ENCODE results near the gene CORO2A. TPM values are rescaled to one million over a fixed set of nuclear protein-coding genes. Genes with fewer than 3 reads are reported as not detected.
A peak's percentile ranks its signal among the peaks of the same experiment; 100 is the strongest.

CORO2A gene, protein sequence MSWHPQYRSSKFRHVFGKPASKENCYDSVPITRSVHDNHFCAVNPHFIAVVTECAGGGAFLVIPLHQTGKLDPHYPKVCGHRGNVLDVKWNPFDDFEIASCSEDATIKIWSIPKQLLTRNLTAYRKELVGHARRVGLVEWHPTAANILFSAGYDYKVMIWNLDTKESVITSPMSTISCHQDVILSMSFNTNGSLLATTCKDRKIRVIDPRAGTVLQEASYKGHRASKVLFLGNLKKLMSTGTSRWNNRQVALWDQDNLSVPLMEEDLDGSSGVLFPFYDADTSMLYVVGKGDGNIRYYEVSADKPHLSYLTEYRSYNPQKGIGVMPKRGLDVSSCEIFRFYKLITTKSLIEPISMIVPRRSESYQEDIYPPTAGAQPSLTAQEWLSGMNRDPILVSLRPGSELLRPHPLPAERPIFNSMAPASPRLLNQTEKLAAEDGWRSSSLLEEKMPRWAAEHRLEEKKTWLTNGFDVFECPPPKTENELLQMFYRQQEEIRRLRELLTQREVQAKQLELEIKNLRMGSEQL
- 1 to 10 TPM; 1.6 to 2.1 (median 1.7) TPM for total RNA-seq

DNA sequence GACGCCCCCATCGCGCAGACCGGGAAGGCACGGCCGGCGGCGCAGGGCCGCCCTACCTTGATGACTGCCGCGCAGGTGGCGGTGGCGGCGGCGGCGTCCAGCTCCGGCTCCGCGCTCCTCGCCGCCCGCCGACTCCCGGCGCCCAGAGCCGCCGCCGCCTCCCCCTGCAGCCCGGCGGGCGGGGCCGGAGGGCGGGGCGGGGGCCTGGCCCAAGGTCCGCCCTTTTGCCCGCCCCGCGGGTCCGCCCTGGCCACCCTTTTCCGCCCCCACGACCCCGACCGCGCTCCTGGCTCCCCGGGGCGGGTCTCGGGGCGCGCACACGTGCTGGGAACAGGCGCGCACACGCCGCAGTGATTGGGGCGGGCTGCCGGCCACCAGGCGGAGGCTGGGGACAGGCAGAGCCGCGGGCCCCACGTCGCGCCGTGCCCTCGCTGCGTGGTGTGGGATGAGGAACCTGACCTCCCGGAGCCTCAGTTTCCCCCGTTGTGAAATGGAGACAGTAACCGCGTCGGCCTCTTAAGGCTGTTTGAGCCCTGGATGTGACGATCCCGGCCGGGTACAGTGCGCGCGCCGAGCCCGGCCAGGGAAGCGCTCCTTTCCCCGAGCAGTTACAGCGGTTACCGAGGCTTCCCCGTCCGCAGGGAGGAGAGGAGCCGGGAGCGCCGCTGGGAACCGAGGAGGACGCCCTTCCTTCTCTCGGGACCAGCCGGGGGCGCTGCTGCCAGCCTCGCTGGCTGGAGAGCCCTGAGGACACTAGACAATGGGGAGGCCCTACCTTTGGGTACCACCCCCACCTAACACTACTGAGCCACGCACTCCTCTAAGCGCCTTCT lies at the start of gene CORO2A:
Gene CORO2A (minus strand): TSS at position 135 of the 833 bp plus-strand sequence. CDS start 34,977 bp downstream, outside the sequence.
- ATAC-seq (peak; percentile 80 to 86), DNase-seq (peak; percentile 62)
- Mint-ChIP-seq H3K4me1 (ENCODE audit: low read depth) (peaks cover 31% of the 10 kb centered on the region), H3K27me3 (ENCODE audit: low read depth) (no peaks in the 10 kb centered on the region), H3K36me3 (ENCODE audit: insufficient read depth) (no peaks in the 10 kb centered on the region), H3K9me3 (no peaks in the 10 kb centered on the region), H3K4me3 (peak within 1 kb of the TSS; percentile 84)

DNA sequence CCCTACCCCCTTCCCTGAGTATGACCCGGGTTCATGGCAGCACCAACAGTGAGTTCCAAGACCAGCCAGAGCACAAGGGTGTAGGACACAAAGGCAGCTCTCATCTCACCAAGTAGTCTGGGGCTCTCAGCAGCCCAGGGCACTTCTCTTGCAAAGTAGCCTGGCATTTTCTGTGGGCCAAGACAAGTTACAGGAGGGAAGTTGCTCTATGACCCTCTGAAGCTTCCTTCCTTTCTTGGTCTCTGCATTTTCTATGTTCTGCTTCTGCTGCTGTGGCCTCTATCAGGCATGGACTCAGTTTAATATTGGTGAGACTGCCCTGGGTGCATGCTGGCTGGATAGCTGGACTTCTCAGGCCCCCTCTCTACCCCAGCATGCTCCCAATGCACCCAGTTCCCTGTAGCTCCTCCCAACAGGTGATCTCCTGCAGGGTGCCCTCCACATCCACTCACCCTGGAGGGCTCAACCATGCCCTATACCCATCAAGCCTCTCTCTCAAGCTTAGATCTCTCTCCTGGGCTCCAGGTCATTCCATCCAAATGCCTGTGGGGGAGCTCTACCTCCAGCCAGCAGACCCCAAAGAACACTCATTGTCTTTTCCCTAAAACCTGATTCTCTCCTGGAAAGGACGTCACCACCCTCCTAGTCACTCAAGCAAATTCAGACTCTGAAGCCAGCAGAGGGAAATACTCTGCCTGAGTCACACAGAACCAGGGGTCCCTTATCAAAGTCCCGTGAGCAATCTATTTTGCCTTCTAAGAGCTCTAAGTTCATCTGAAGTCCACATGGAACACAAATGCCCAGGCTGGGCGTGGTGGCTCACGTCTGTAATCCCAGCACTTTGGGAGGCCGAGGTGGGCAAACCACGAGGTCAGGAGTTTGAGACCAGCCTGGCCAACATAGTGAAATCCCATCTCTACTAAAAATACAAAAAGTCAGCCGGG lies 49.2 kb upstream of the CORO2A start:
- peaks cover 6% of the 10 kb centered on the region for H3K36me3 Mint-ChIP-seq (ENCODE audit: insufficient read depth)
- DNase-seq (no peak), ATAC-seq (no peak)
- no peaks in the 10 kb centered on the region for H3K9me3 Mint-ChIP-seq
- no peaks in the 10 kb centered on the region for H3K27me3 Mint-ChIP-seq (ENCODE audit: low read depth)
- H3K4me1 Mint-ChIP-seq (ENCODE audit: low read depth) = no peaks in the 10 kb centered on the region
- H3K4me3 Mint-ChIP-seq = no peak overlapping the region

DNA sequence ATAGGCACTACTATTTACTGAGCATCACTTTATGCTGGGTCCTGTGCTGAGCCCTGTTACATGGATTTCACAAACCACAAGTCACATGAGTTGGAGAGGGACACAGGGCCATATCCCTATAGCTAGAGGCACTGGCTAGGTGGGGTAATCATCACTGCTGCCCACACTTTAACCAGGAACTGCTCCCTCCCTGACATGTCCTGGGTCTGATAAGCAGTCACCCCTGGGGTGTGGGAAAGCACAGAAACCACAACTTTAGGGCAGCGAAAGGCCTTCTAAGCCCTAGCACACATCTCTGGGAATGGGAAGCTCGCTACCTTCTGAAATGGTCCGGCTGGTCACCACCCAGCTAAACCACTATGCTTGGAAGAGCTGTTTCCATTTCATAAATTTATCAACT lies 48.0 kb upstream of the CORO2A start:
- Mint-ChIP-seq H3K27me3 (ENCODE audit: low read depth) (no peaks in the 10 kb centered on the region), H3K36me3 (ENCODE audit: insufficient read depth) (peaks cover 8% of the 10 kb centered on the region), H3K4me1 (ENCODE audit: low read depth) (no peaks in the 10 kb centered on the region), H3K9me3 (no peaks in the 10 kb centered on the region), H3K4me3 (no peak overlapping the region)
- DNase-seq (no peak), ATAC-seq (no peak)

DNA sequence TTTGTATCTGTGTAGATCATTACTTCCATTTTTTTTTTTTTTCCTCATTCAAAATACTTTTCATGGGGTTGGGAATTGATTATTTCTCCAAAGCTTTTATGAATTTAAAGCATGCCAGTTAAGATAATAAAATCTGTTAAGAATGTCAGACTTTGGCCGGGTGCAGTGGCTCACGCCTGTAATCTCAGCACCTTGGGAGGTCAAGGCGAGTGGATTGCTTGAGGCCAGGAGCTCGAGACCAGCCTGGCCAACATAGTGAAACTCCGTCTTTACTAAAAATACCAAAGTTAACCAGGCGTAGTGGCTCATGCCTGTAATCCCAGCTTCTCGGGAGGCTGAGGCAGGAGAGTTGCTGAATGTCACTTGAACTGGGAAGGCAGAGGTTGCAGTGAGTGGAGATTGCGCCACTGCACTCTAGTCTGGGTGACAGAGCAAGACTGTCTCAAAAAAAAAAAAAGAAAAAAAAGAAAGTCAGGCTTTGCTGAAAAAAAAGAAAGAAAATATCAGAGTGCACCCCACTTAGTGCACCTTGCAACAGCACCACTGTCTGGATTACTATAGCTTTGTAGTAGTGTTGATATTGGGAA lies 44.6 kb upstream of the CORO2A start:
- no peak for ATAC-seq
- Mint-ChIP-seq H3K9me3 (no peaks in the 10 kb centered on the region), H3K27me3 (ENCODE audit: low read depth) (no peaks in the 10 kb centered on the region), H3K4me1 (ENCODE audit: low read depth) (no peaks in the 10 kb centered on the region), H3K36me3 (ENCODE audit: insufficient read depth) (peaks cover 14% of the 10 kb centered on the region), H3K4me3 (no peak overlapping the region)
- no peak for DNase-seq

DNA sequence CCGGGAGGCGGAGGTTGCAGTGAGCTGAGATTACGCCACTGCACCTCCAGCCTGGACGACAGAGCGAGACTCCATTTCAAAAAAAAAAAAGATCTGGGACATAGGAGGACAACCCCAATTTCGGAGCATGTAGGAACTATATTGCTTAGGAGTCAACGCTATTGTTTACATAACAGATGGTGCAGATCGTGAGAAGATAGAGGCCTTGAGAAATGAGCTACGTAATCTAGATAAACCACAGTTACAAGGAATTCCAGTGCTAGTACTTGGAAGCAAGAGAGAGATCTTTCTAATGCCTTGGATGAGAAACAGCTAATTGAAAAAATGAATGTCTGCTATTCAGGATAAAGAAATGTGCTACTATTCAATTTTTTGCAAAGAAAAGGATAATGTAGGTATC lies 42.7 kb upstream of the CORO2A start:
- H3K4me3 Mint-ChIP-seq = no peak overlapping the region
- H3K4me1 Mint-ChIP-seq (ENCODE audit: low read depth) = no peaks in the 10 kb centered on the region
- no peak for ATAC-seq
- no peak for DNase-seq
- H3K9me3 Mint-ChIP-seq = no peaks in the 10 kb centered on the region
- H3K36me3 Mint-ChIP-seq (ENCODE audit: insufficient read depth) = peaks cover 12% of the 10 kb centered on the region
- H3K27me3 Mint-ChIP-seq (ENCODE audit: low read depth) = no peaks in the 10 kb centered on the region

DNA sequence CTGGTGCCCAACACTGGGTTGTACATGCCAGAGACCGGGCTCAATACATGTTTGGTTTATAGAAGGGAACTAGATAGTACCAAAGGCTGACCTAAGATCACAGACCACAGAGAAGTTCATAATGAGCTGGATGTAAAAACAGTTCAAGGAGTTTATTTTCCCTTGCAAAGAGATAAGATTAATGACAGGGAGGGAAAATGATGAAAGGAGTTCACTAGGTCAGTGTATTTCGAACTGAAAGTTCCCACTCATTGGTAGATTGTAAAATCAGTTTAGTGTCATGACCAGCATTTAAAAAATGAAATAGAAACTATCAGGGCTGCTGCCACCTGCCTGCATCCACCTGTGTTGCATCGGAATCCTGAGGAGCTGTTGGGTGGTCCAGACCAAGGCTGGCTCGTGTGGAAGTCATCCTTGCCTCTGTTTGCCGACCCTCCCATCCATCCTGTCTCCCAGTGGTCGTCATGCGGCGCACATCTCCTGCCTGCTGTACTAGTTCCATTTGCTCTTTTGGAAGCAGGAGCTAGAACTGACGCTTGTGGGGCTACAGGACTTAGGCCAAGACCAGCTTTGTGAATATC lies 41.9 kb upstream of the CORO2A start:
- no peaks in the 10 kb centered on the region for H3K9me3 Mint-ChIP-seq
- no peak overlapping the region for H3K4me3 Mint-ChIP-seq
- no peaks in the 10 kb centered on the region for H3K4me1 Mint-ChIP-seq (ENCODE audit: low read depth)
- no peak for DNase-seq
- ATAC-seq = no peak
- H3K36me3 Mint-ChIP-seq (ENCODE audit: insufficient read depth) = peaks cover 11% of the 10 kb centered on the region
- no peaks in the 10 kb centered on the region for H3K27me3 Mint-ChIP-seq (ENCODE audit: low read depth)

DNA sequence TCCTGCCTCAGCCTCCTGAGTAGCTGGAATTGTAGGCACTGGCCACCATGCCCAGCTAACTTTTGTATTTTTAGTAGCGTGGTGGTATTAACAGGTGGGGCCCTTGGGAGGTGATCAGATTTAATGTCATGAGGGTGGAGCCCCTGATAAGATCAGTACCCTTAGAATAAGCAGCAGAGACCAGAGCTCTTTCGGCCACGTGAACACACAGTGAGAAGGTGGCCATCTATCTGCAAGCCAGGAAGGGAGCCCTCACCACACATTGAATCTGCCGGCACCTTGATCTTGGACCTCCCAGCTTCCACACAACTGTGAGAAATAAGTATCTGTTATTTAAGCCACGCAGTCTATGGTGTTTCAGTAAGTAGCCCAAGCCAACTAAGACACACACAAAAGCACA lies 40.5 kb upstream of the CORO2A start:
- Mint-ChIP-seq H3K36me3 (ENCODE audit: insufficient read depth) (peaks cover 15% of the 10 kb centered on the region), H3K27me3 (ENCODE audit: low read depth) (no peaks in the 10 kb centered on the region)
- ATAC-seq = no peak

DNA sequence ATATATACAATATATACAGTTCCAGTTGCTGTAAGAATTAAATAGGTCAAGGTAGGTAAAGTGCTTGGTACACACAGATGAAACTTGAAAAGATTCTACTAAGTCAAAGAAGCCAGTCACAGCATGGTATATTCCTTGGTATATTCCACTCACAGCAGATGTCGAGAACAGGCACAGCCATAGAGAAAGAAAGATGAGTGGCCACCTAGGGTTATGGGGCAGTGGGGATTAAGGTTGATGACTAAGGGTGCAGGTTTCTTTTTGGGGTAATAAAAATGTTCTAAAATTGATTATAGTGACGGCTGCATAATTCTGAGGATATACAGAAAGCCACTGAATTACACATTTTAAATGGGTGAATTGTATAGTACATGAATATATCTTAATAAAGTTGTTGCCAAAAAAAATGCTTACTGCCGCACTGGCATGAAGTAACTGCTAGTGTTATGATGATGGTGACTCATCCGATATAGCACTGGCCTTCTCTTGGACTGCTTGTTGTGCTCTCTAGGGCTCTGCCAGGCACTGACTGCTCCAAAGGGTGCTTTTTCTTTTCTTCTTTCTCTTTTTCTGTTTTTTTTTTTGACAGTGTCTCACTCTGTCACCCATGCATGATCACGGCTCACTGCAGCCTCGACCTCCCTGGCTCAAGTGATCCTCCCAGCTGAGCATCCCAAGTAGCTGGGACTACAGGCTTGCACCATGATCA lies 39.5 kb upstream of the CORO2A start:
- H3K27me3 Mint-ChIP-seq (ENCODE audit: low read depth) = no peaks in the 10 kb centered on the region
- DNase-seq (no peak), ATAC-seq (no peak)
- no peaks in the 10 kb centered on the region for H3K9me3 Mint-ChIP-seq
- peaks cover 15% of the 10 kb centered on the region for H3K36me3 Mint-ChIP-seq (ENCODE audit: insufficient read depth)
- H3K4me3 Mint-ChIP-seq = no peak overlapping the region
- H3K4me1 Mint-ChIP-seq (ENCODE audit: low read depth) = no peaks in the 10 kb centered on the region

More for the DNA sequence above, 40.5 kb upstream of the CORO2A start:
- Mint-ChIP-seq H3K9me3 (no peaks in the 10 kb centered on the region), H3K4me1 (ENCODE audit: low read depth) (no peaks in the 10 kb centered on the region), H3K4me3 (no peak overlapping the region)
- no peak for DNase-seq

DNA sequence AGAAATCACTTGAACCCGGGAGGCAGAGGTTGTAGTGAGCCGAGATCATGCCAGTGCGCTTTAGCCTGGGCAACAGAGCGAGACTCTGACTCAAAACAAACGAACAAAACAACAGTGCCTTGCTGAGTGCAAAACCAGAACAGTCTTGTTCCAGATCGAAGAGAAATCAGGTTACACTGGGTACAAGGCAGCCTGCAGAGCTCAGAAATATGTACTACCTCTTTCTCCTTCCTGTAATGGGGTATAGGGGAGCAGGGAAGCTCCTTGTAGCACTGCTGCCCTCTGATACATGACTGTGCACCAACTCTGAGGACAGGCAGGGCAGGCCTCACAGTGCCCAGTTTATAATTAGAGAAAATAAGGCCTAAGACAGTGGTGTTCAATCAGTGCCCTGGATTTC lies 38.4 kb upstream of the CORO2A start:
- Mint-ChIP-seq H3K4me3 (no peak overlapping the region), H3K4me1 (ENCODE audit: low read depth) (no peaks in the 10 kb centered on the region), H3K27me3 (ENCODE audit: low read depth) (no peaks in the 10 kb centered on the region), H3K9me3 (no peaks in the 10 kb centered on the region), H3K36me3 (ENCODE audit: insufficient read depth) (peaks cover 14% of the 10 kb centered on the region)
- no peak for ATAC-seq
- no peak for DNase-seq

DNA sequence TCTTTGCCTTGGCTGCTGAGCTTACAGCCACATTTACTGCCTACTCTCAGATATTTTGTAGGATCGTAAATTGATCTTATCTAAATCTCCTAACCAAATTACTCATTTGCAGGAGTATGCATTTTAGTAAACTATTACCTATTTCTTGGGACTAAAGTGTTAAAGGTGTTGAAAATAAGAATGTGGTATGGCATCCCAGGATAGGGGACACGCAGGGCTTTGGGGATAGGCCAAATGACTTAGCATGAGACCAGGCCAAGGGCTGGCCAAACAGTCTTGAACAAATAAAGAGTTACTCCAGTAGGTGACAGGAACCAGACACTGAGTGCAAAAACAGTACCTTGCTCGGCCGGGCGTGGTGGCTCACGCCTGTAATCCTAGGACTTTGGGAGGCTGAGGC lies 37.9 kb upstream of the CORO2A start:
- DNase-seq = no peak
- Mint-ChIP-seq H3K9me3 (no peaks in the 10 kb centered on the region), H3K36me3 (ENCODE audit: insufficient read depth) (peaks cover 14% of the 10 kb centered on the region), H3K4me1 (ENCODE audit: low read depth) (no peaks in the 10 kb centered on the region), H3K4me3 (no peak overlapping the region), H3K27me3 (ENCODE audit: low read depth) (no peaks in the 10 kb centered on the region)
- no peak for ATAC-seq

DNA sequence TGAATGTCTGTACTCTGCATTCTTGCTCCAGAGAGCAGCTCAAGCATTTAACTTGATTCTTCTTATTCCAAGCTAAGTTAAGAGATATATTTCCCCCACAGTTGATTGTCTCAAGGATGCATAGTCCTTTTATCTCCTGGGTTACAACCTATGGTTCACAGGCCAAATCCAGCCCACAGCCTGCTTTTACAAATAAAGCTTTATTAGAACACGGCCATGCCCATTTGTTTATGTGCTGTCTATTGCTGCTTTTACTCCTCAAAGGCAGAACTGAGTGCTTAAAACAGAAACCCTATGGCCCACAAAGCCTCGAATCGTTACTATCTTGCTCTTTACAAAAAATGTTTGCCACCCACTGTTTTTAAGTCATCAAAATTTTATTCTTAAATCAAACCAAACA lies 37.2 kb upstream of the CORO2A start:
- no peaks in the 10 kb centered on the region for H3K4me1 Mint-ChIP-seq (ENCODE audit: low read depth)
- H3K36me3 Mint-ChIP-seq (ENCODE audit: insufficient read depth) = peaks cover 12% of the 10 kb centered on the region
- DNase-seq (no peak), ATAC-seq (no peak)
- no peaks in the 10 kb centered on the region for H3K27me3 Mint-ChIP-seq (ENCODE audit: low read depth)
- no peak overlapping the region for H3K4me3 Mint-ChIP-seq
- no peaks in the 10 kb centered on the region for H3K9me3 Mint-ChIP-seq

DNA sequence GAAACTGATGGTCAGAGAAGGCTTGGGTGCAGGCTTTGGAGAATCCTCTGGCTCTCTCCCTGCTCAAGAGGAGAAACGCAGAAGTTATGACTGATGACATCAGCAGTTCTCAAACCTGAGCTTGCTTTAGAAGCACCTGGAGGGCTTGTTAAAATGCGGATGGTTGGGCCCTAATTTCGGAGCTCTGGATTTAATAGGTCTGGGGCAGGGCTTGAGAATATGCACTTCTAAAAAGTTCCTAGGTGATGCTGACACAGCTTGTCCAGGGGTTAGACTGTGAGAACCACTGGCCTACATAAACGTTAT lies 36.6 kb upstream of the CORO2A start:
- no peaks in the 10 kb centered on the region for H3K27me3 Mint-ChIP-seq (ENCODE audit: low read depth)
- no peak overlapping the region for H3K4me3 Mint-ChIP-seq
- H3K4me1 Mint-ChIP-seq (ENCODE audit: low read depth) = no peaks in the 10 kb centered on the region
- no peak for DNase-seq
- no peak for ATAC-seq
- peaks cover 10% of the 10 kb centered on the region for H3K36me3 Mint-ChIP-seq (ENCODE audit: insufficient read depth)
- no peaks in the 10 kb centered on the region for H3K9me3 Mint-ChIP-seq
